Endometrium (tissue), 2 donors: ENCODE data around the gene ITPR2.
"Not testable (repeated sequence)": the region's sequence is repeated elsewhere in the genome, so short reads cannot be mapped to it uniquely, and the experiment has no call there.

Experiments used
- FAIRE-seq: peaks from 2 replicates; lab custom pipeline; 2012; peaks lifted over from hg19 to GRCh38; lab: Jason Lieb, UNC
- donor health status: control.
- donor health status: control.

ITPR2 gene

GRCh38 chr12:26666286-26666685 is 166.7 kb downstream of the ITPR2 start:
- no peak for FAIRE-seq

- FAIRE-seq = no peak
Measured at GRCh38 chr12:26661399-26661798, 171.6 kb downstream of the ITPR2 start.

GRCh38 chr12:26659930-26660329 is 173.1 kb downstream of the ITPR2 start:
- no peak for FAIRE-seq

GRCh38 chr12:26658991-26659390 is 174.0 kb downstream of the ITPR2 start:
- no peak for FAIRE-seq

GRCh38 chr12:26654623-26655022 is 178.4 kb downstream of the ITPR2 start:
- no peak for FAIRE-seq

- peak; percentile 62 for FAIRE-seq
Measured at GRCh38 chr12:26651566-26652188, 181.3 kb downstream of the ITPR2 start.

GRCh38 chr12:26651036-26651435 is 182.0 kb downstream of the ITPR2 start:
- FAIRE-seq = no peak

- no peak for FAIRE-seq
Measured at GRCh38 chr12:26648999-26649398, 184.0 kb downstream of the ITPR2 start.

- FAIRE-seq = no peak
Measured at GRCh38 chr12:26648584-26648983, 184.4 kb downstream of the ITPR2 start.

- no peak for FAIRE-seq
Measured at GRCh38 chr12:26648066-26648465, 184.9 kb downstream of the ITPR2 start.

GRCh38 chr12:26647088-26647487 is 185.9 kb downstream of the ITPR2 start:
- FAIRE-seq = no peak

GRCh38 chr12:26646571-26646970 is 186.4 kb downstream of the ITPR2 start:
- FAIRE-seq = no peak

- FAIRE-seq = not testable (repeated sequence)
Measured at GRCh38 chr12:26644376-26644775, 188.6 kb downstream of the ITPR2 start.

- FAIRE-seq = no peak
Measured at GRCh38 chr12:26643532-26644315, 189.3 kb downstream of the ITPR2 start.

- no peak for FAIRE-seq
Measured at GRCh38 chr12:26642361-26642760, 190.6 kb downstream of the ITPR2 start.

- no peak for FAIRE-seq
Measured at GRCh38 chr12:26636710-26637328, 196.2 kb downstream of the ITPR2 start.

- FAIRE-seq = no peak
Measured at GRCh38 chr12:26633591-26634210, 199.3 kb downstream of the ITPR2 start.

GRCh38 chr12:26632756-26633155 is 200.2 kb downstream of the ITPR2 start:
- FAIRE-seq = no peak

- no peak for FAIRE-seq
Measured at GRCh38 chr12:26631846-26632245, 201.1 kb downstream of the ITPR2 start.

GRCh38 chr12:26630546-26631027 is 202.4 kb downstream of the ITPR2 start:
- peak; percentile 51 for FAIRE-seq

- FAIRE-seq = no peak
Measured at GRCh38 chr12:26629864-26630263, 203.1 kb downstream of the ITPR2 start.

GRCh38 chr12:26628234-26628633 is 204.8 kb downstream of the ITPR2 start:
- no peak for FAIRE-seq

- peak; percentile 84 for FAIRE-seq
Measured at GRCh38 chr12:26627335-26627734, 205.7 kb downstream of the ITPR2 start.
